H9 (cell line): ENCODE results near the gene RASA3. TPM values are rescaled to one million over a fixed set of nuclear protein-coding genes. Genes with fewer than 3 reads are reported as not detected.

Experiments
- DNase-seq: peaks from one replicate; pipeline ENCODE4 v3.0.0-alpha.2; 2017
- H2AFZ ChIP-seq: one replicate; pipeline ENCODE4 v1.6.1; 2013; ENCODE audit warnings: mild to moderate bottlenecking, low read length, control low read depth, moderate library complexity
- H2AK5ac ChIP-seq: 2 replicates; pipeline ENCODE4 v1.6.1; 2013; ENCODE audit warnings: low read length, control low read depth, mixed read lengths; ENCODE audit not compliant: insufficient read length
- H2BK120ac ChIP-seq: one replicate; pipeline ENCODE4 v1.6.1; 2013; ENCODE audit warnings: low read depth, mild to moderate bottlenecking, low read length, control low read depth, inconsistent platforms; ENCODE audit not compliant: poor library complexity, severe bottlenecking
- H2BK12ac ChIP-seq: 2 replicates; pipeline ENCODE4 v1.6.1; 2013; ENCODE audit warnings: low read length, control low read depth, mixed read lengths, low read depth; ENCODE audit not compliant: insufficient read length
- H2BK15ac ChIP-seq: 2 replicates; pipeline ENCODE4 v1.6.1; 2013; ENCODE audit warnings: low read depth, low read length, control low read depth
- H2BK20ac ChIP-seq: one replicate; pipeline ENCODE4 v1.6.1; 2013; ENCODE audit warnings: low read depth, mild to moderate bottlenecking, low read length, control low read depth, inconsistent platforms; ENCODE audit not compliant: poor library complexity, severe bottlenecking
- H2BK5ac ChIP-seq: 2 replicates; pipeline ENCODE4 v1.6.1; 2013; ENCODE audit warnings: low read length, control low read depth, mixed read lengths; ENCODE audit not compliant: insufficient read length
- H3K14ac ChIP-seq: 2 replicates; pipeline ENCODE4 v1.6.1; 2013; ENCODE audit warnings: low read length, control low read depth; ENCODE audit not compliant: insufficient read depth
- H3K18ac ChIP-seq: 2 replicates; pipeline ENCODE4 v1.6.1; 2013; ENCODE audit warnings: low read depth, mild to moderate bottlenecking, mixed read lengths, low read length, control low read depth; ENCODE audit not compliant: insufficient read length
- H3K23ac ChIP-seq: 2 replicates; pipeline ENCODE4 v1.6.1; 2013; ENCODE audit warnings: low read length, control low read depth, mixed read lengths, low read depth; ENCODE audit not compliant: insufficient read length
- H3K23me2 ChIP-seq: 2 replicates; pipeline ENCODE4 v1.6.1; 2013; ENCODE audit warnings: low read depth, mild to moderate bottlenecking, mixed read lengths, low read length, control low read depth; ENCODE audit not compliant: insufficient read length, poor library complexity, severe bottlenecking
- H3K27ac ChIP-seq: 2 replicates; pipeline ENCODE4 v1.5.1; 2013; ENCODE audit warnings: low read length, control low read depth, mixed read lengths, low read depth; ENCODE audit not compliant: insufficient read length
- H3K27me3 ChIP-seq: 2 replicates; pipeline ENCODE4 v1.6.1; 2013; ENCODE audit warnings: low read length, control low read depth, inconsistent platforms; ENCODE audit not compliant: insufficient read depth
- H3K4ac ChIP-seq: 2 replicates; pipeline ENCODE4 v1.6.1; 2013; ENCODE audit warnings: low read depth, mild to moderate bottlenecking, control low read depth, inconsistent platforms, low read length, moderate library complexity
- H3K4me1 ChIP-seq: 2 replicates; pipeline ENCODE4 v1.6.1; 2013; ENCODE audit warnings: low read length, control low read depth, inconsistent platforms; ENCODE audit not compliant: insufficient read depth
- H3K4me2 ChIP-seq: 2 replicates; pipeline ENCODE4 v1.6.1; 2013; ENCODE audit warnings: low read length, control low read depth, mixed read lengths; ENCODE audit not compliant: insufficient read length, insufficient read depth
- H3K56ac ChIP-seq: 2 replicates; pipeline ENCODE4 v1.6.1; 2013; ENCODE audit warnings: low read depth, mild to moderate bottlenecking, mixed read lengths, low read length, control low read depth; ENCODE audit not compliant: insufficient read length
- H3K79me1 ChIP-seq: 2 replicates; pipeline ENCODE4 v1.6.1; 2013; ENCODE audit warnings: low read depth, mild to moderate bottlenecking, moderate library complexity, low read length, control low read depth, inconsistent platforms; ENCODE audit not compliant: insufficient read depth, poor library complexity, severe bottlenecking
- H3K79me2 ChIP-seq: 2 replicates; pipeline ENCODE4 v1.6.1; 2013; ENCODE audit warnings: low read length, control low read depth, inconsistent platforms; ENCODE audit not compliant: insufficient read depth
- H3K9ac ChIP-seq: 2 replicates; pipeline ENCODE4 v1.6.1; 2013; ENCODE audit warnings: low read length, control low read depth, mixed read lengths; ENCODE audit not compliant: insufficient read length; ENCODE audit errors: extremely low read depth
- H3K9me3 ChIP-seq: one replicate; pipeline ENCODE4 v1.6.1; 2013; ENCODE audit warnings: low read depth, low read length, inconsistent platforms; ENCODE audit not compliant: control insufficient read depth
- H3T11ph ChIP-seq: one replicate; pipeline ENCODE4 v1.6.1; 2013; ENCODE audit warnings: mild to moderate bottlenecking, low read length, control low read depth, inconsistent platforms
- H4K20me1 ChIP-seq: one replicate; pipeline ENCODE4 v1.6.1; 2013; ENCODE audit not compliant: control insufficient read depth, insufficient read length, insufficient read depth
- H4K5ac ChIP-seq: 2 replicates; pipeline ENCODE4 v1.6.1; 2013; ENCODE audit warnings: low read depth, mild to moderate bottlenecking, mixed read lengths, low read length, control low read depth; ENCODE audit not compliant: insufficient read length
- H4K8ac ChIP-seq: replicated peaks from 2 replicates; pipeline ENCODE4 v1.6.1; 2013; ENCODE audit warnings: low read length, control low read depth, mixed read lengths, low read depth; ENCODE audit not compliant: insufficient read length
- H4K91ac ChIP-seq: 2 replicates; pipeline ENCODE4 v1.6.1; 2013; ENCODE audit warnings: low read depth, mild to moderate bottlenecking, moderate library complexity, mixed read lengths, low read length, control low read depth; ENCODE audit not compliant: insufficient read length
- H3K27ac Mint-ChIP-seq, 3 experiments: 2 replicates in 2 of 3; 3 replicates in 1 of 3; pipeline ENCODE4 v1.8.0; 2020 to 2021; ENCODE audit warnings: mixed read lengths in 3 of 3, mild to moderate bottlenecking in 1 of 3, moderate library complexity in 1 of 3
- H3K27me3 Mint-ChIP-seq: 2 replicates; pipeline ENCODE4 v1.8.0; 2021; ENCODE audit warnings: low read depth, mild to moderate bottlenecking, moderate library complexity, mixed read lengths
- H3K36me3 Mint-ChIP-seq, 3 experiments: 2 replicates in 2 of 3; 3 replicates in 1 of 3; pipeline ENCODE4 v1.8.0; 2020 to 2021; ENCODE audit warnings: low read depth in 3 of 3, mixed read lengths in 3 of 3; ENCODE audit not compliant: insufficient read depth in 1 of 3
- H3K4me1 Mint-ChIP-seq, 2 experiments: 2 replicates each; pipeline ENCODE4 v1.8.0; 2020; ENCODE audit warnings: mixed read lengths in 2 of 2
- H3K4me3 Mint-ChIP-seq, 2 experiments: 2 replicates in 1 of 2; 3 replicates in 1 of 2; pipeline ENCODE4 v1.8.0; 2020 to 2021; ENCODE audit warnings: mild to moderate bottlenecking in 2 of 2, mixed read lengths in 2 of 2, moderate library complexity in 1 of 2
- H3K9me3 Mint-ChIP-seq, 2 experiments: 2 replicates in 1 of 2; 3 replicates in 1 of 2; pipeline ENCODE4 v1.8.0; 2020; ENCODE audit warnings: mild to moderate bottlenecking in 2 of 2, mixed read lengths in 2 of 2, moderate library complexity in 1 of 2
- CTCF ChIP-seq: fragments of 200-600 bp; sonication (generic); conservative IDR thresholded peaks from 3 replicates; pipeline ENCODE4 v1.8.0; 2021; ENCODE audit warnings: antibody characterized with exemption, mild to moderate bottlenecking
- WGBS: extraction: QIAGEN DNeasy Blood & Tissue Kit; methylation state at CpG from one replicate; pipeline ENCODE4 v1.1.7; 2013; ENCODE audit warnings: missing lambda C conversion rate, low lambda C conversion rate, mixed read lengths; ENCODE audit not compliant: insufficient read length; ENCODE audit errors: extremely low coverage; 5-methylcytosine and 5-hydroxymethylcytosine counted together
- total RNA-seq: library from RNA; stranded (reverse); gene quantifications from 2 replicates; pipeline ENCODE4 v1.2.1, GENCODE V29; 2021

RASA3 gene
- total RNA-seq, 1 experiment from 2014 or later = 12.3 TPM

- Histone ChIP-seq H4K20me1 (no peaks in the 10 kb centered on the region), H3T11ph (no peak overlapping the region), H2BK5ac (no peak overlapping the region), H2AK5ac (no peak overlapping the region), H2BK120ac (no peak overlapping the region), H2BK15ac (no peak overlapping the region), H3K4me2 (no peak overlapping the region), H3K27me3 (no peaks in the 10 kb centered on the region), H3K79me2 (peaks cover 7% of the 10 kb centered on the region; the same call in 1 of the 2 replicates), H3K23ac (no peak overlapping the region), H3K14ac (no peak overlapping the region), H4K5ac (no peak overlapping the region), H3K18ac (no peak overlapping the region), H4K8ac (no peak overlapping the region), H3K79me1 (no peaks in the 10 kb centered on the region), H3K9ac (no peak overlapping the region), H2BK20ac (no peak overlapping the region), H3K27ac (no peak overlapping the region), H3K4me1 (no peaks in the 10 kb centered on the region; the same call in 1 of the 2 replicates), H3K56ac (no peak overlapping the region), H3K9me3 (no peaks in the 10 kb centered on the region), H3K4ac (no peak overlapping the region; the same call in 1 of the 2 replicates), H3K23me2 (no peaks in the 10 kb centered on the region), H2BK12ac (no peak overlapping the region), H2AFZ (no peak overlapping the region), H4K91ac (no peak overlapping the region)
- no peak for DNase-seq
- H3K4me3 Mint-ChIP-seq = no peak overlapping the region
- H3K27ac Mint-ChIP-seq = peak overlapping the region in 1 of 3 experiments; percentile 32; a peak in 1 of 7 replicates
- H3K4me1 Mint-ChIP-seq = peaks cover 36 to 37% of the 10 kb centered on the region in 2 experiments
- H3K36me3 Mint-ChIP-seq = no peaks in the 10 kb centered on the region; a peak in 1 of 7 replicates
- no peaks in the 10 kb centered on the region; the same call in 1 of the 2 replicates for H3K27me3 Mint-ChIP-seq
- no CpG with 5 or more reads among the region's 17 CpGs for WGBS
- no peaks in the 10 kb centered on the region; a peak in 1 of 5 replicates for H3K9me3 Mint-ChIP-seq
- TF ChIP-seq CTCF = no peak
These were observed 9.0 kb downstream of the RASA3 start for GRCh38 chr13:114123448-114123847.
